TTC549 (cell line): ENCODE results near the gene RMI2.

ENCODE experiments used
- FAIRE-seq: peaks from 2 replicates; lab custom pipeline; 2012; peaks lifted over from hg19 to GRCh38; lab: Jason Lieb, UNC

Gene RMI2

GRCh38 chr16:11386054-11386680 lies 40.9 kb downstream of the RMI2 start:
- FAIRE-seq, result no peak

DNA sequence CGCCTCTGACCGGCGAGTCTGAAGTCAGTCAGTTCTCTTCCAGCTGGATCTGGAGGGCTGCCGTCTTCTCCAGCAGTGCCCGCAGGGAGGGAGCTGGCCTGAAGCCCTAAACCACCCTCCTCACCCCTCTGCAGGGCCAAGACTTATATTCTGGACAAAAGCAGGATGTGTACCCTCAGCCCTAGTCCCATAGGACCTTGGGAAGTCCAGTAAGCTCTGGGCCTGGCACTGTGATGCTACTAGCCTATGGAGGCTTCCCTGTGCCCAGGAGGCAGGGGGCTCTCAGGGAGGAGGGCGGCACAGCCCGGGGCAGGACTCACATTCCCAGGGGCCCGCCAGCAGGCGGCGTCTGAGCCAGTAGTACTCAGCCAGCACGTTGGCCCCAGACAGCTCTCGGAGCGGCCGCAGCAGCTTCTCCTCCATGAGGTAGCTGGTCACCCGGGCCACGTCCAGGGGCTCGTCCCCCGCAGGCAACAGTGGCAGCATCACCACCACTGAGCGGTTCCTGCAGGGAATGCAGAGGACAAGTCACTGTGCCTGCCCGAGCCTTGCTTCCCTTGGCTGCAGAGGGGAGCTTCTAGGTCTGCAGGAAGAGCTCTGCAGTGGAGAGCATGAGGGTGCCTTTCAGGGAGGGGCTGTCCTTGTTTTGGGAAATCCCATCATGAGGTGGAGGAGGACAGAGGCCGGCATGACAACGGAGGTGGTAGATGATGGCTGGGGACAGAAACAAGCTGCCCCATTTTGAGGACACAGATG lies 41.7 kb downstream of the RMI2 start:
- FAIRE-seq, result no peak

GRCh38 chr16:11389083-11389482 lies 43.8 kb downstream of the RMI2 start:
- no peak for FAIRE-seq

- no peak for FAIRE-seq
Observed at GRCh38 chr16:11389631-11390565, 44.6 kb downstream of the RMI2 start.

- no peak for FAIRE-seq
Observed at GRCh38 chr16:11390573-11391495, 45.6 kb downstream of the RMI2 start.

- FAIRE-seq, result no peak
Observed at GRCh38 chr16:11391576-11391975, 46.3 kb downstream of the RMI2 start.

- no peak for FAIRE-seq
Observed at GRCh38 chr16:11392041-11392581, 46.9 kb downstream of the RMI2 start.

GRCh38 chr16:11393366-11393765 lies 48.1 kb downstream of the RMI2 start:
- FAIRE-seq, result no peak

GRCh38 chr16:11393861-11394592 lies 48.8 kb downstream of the RMI2 start:
- FAIRE-seq, result no peak

DNA sequence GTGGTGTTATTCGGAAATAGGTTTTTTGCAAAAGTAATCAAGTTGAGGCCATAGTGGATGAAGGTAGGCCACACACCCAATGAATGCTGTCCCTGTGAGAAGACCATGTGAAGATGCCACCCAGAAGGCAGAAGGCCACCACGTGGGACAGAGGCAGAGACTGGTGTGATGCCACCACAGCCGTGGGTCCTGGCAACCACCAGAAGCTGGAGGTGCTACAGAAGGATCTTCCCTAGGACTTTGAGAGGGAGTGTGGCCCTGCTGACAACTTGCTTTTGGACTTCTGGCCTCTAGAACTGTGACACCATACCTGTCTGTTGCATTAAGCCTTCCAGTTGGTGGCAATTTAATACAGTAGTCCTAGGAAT lies 49.3 kb downstream of the RMI2 start:
- FAIRE-seq, result no peak

- no peak for FAIRE-seq
Observed at GRCh38 chr16:11395008-11395948, 50.0 kb downstream of the RMI2 start.

- FAIRE-seq, result no peak
Observed at GRCh38 chr16:11395949-11396240, 50.6 kb downstream of the RMI2 start.

- FAIRE-seq, result no peak
Observed at GRCh38 chr16:11396241-11397048, 51.2 kb downstream of the RMI2 start.

GRCh38 chr16:11398136-11398535 lies 52.9 kb downstream of the RMI2 start:
- no peak for FAIRE-seq

- FAIRE-seq, result no peak
Observed at GRCh38 chr16:11398851-11399250, 53.6 kb downstream of the RMI2 start.

GRCh38 chr16:11399261-11399831 lies 54.1 kb downstream of the RMI2 start:
- FAIRE-seq, result no peak

GRCh38 chr16:11400076-11400475 lies 54.8 kb downstream of the RMI2 start:
- FAIRE-seq, result no peak
